Stomach (tissue), 19 donors: ENCODE measurements around the gene EFHC2. TPM values are rescaled to one million over a fixed set of nuclear protein-coding genes. Genes with fewer than 3 reads are reported as not detected.

Experiments used
- DNase-seq, 2 donors: peaks; one replicate each; pipeline versions ENCODE4 v3.0.0 to v3.0.0-alpha.2; 2013 to 2019
- H3K27ac ChIP-seq, 5 donors: fragments of 200-600 bp in 4 of 5; sonication (generic) in 4 of 5; one replicate each; pipeline ENCODE4 v1.5.1; 2013 to 2019; ENCODE audit warnings: mild to moderate bottlenecking in 1 of 5, moderate library complexity in 1 of 5
- H3K27me3 ChIP-seq, 3 donors: fragments of 200-600 bp; sonication (generic); one replicate each; pipeline ENCODE4 v1.5.1; 2017 to 2019; ENCODE audit warnings: mixed run types in 1 of 3
- H3K36me3 ChIP-seq, 4 donors: fragments of 200-600 bp; sonication (generic); 1 replicate in 3 of 4; 2 replicates in 1 of 4; pipeline ENCODE4 v1.5.1; 2016 to 2019
- H3K4me1 ChIP-seq, 4 donors: fragments of 200-600 bp; sonication (generic); one replicate each; pipeline ENCODE4 v1.5.1; 2016 to 2019
- H3K4me3 ChIP-seq, 4 donors: fragments of 200-600 bp; sonication (generic) in 3 of 4; one replicate each; pipeline ENCODE4 v1.5.1; 2016 to 2019; ENCODE audit warnings: mild to moderate bottlenecking in 1 of 4
- H3K9me3 ChIP-seq, 4 donors: fragments of 200-600 bp; sonication (generic); one replicate each; pipeline ENCODE4 v1.5.1; 2016 to 2019
- CTCF ChIP-seq, 7 experiments: fragments of 450-650 bp in 4 of 7; fragments of 200-600 bp in 3 of 7; sonication (generic) in 3 of 7; IDR thresholded peaks; one replicate each; pipeline ENCODE4 v1.5.1; 2016 to 2019; ENCODE audit warnings: antibody characterized with exemption in 7 of 7, control low read depth in 2 of 7, mild to moderate bottlenecking in 1 of 7
- EP300 ChIP-seq: sonication (generic); formaldehyde crosslinking; IDR thresholded peaks from one replicate; pipeline ENCODE4 v1.6.1; 2017; ENCODE audit warnings: antibody characterized with exemption
- POLR2A ChIP-seq, 4 donors: fragments of 450-650 bp; IDR thresholded peaks; one replicate each; pipeline ENCODE4 v1.6.1; 2016; ENCODE audit warnings: antibody characterized with exemption in 4 of 4, control low read depth in 2 of 4, mild to moderate bottlenecking in 1 of 4, moderate library complexity in 1 of 4
- POLR2AphosphoS5 ChIP-seq, 3 donors: sonication (generic); formaldehyde crosslinking; IDR thresholded peaks; one replicate each; pipeline ENCODE4 v1.6.1; 2016; ENCODE audit warnings: antibody characterized with exemption in 3 of 3
- WGBS, 5 donors: extraction: QIAGEN DNeasy Blood & Tissue Kit in 3 of 5; methylation state at CpG; one replicate each; pipeline versions ENCODE4 v1.1.5 to v1.1.7; 2013 to 2018; 5-methylcytosine and 5-hydroxymethylcytosine counted together
- intact Hi-C: fragments of 100-400 bp; cut with DNase I; formaldehyde crosslinking; loops from one replicate; pipeline ENCODE4 v1.15.1; 2023; ENCODE audit warnings: low total_unique reads
- long read RNA-seq, 10 donors: transcript quantifications; one replicate each; lab custom pipeline, GENCODE V29; 2026
- polyA plus RNA-seq, 3 donors: library from polyadenylated mRNA; stranded (reverse); fragments of 200-250 nt; gene quantifications; one replicate each; pipeline ENCODE4 v1.2.3, GENCODE V29; 2013
- total RNA-seq, 5 donors: library from RNA; depleted of rRNA; stranded (reverse); fragments of >200 nt; gene quantifications; one replicate each; pipeline versions ENCODE4 v1.1.0 to v1.2.3, GENCODE V29; 2014 to 2016
- donor health status: healthy with polysubstance abuse.
- donor health status: Bipolar disorder and iron deficiency.
- donor health status: healthy.

Gene EFHC2
- total RNA-seq = 1 to 10 TPM in 3 of 5 donors, under 1 TPM in 1, not detected in 1; 0.87 to 10.0 (median 5.3) TPM
- 1 to 10 TPM in 2 of 3 donors, under 1 TPM in 1; 0.37 to 1.5 (median 1.5) TPM for polyA plus RNA-seq
- long read RNA-seq, donor 1 = 0 reads
- long read RNA-seq, donor 2 = 0 reads
- long read RNA-seq, donor 3 = 0 reads
- long read RNA-seq, donor 4 = 0 reads
- long read RNA-seq, donor 5 = 0 reads
- long read RNA-seq, donor 6 = 0 reads
- long read RNA-seq, donor 7 = 0 reads
- long read RNA-seq, donor 8 = 0 reads
- long read RNA-seq, donor 9 = 0 reads
- long read RNA-seq, donor 10 = 0 reads

- H3K27me3 ChIP-seq = peaks cover 0 to 13% (median 0%) of the 10 kb centered on the region in 3 donors
- no peak for TF ChIP-seq POLR2AphosphoS5 (IDR thresholded peaks at IDR 0.05)
- TF ChIP-seq POLR2A (IDR thresholded peaks at IDR 0.05) = no peak
- TF ChIP-seq EP300 = no peak
- no peak for TF ChIP-seq CTCF (IDR thresholded peaks at IDR 0.05)
- H3K4me3 ChIP-seq = peak within 1 kb of the TSS; percentile 45 to 51 (median 51)
These were observed at the start of gene EFHC2 for GRCh38 chrX:44343412-44344141. Gene EFHC2, minus strand, starts transcription at chrX:44343672. Its CDS starts 84 bp downstream, at chrX:44343588.

GRCh38 chrX:44392767-44393166 is 49.3 kb upstream of the EFHC2 start:
- Histone ChIP-seq H3K9me3 (peaks cover 0 to 12% (median 2%) of the 10 kb centered on the region in 4 donors), H3K36me3 (no peaks in the 10 kb centered on the region), H3K4me1 (no peaks in the 10 kb centered on the region), H3K4me3 (no peak overlapping the region), H3K27ac (no peak overlapping the region), H3K27me3 (no peaks in the 10 kb centered on the region)
- TF ChIP-seq POLR2A (IDR thresholded peaks at IDR 0.05) = no peak
- TF ChIP-seq POLR2AphosphoS5 (IDR thresholded peaks at IDR 0.05) = no peak
- no peak for TF ChIP-seq EP300
- no peak for TF ChIP-seq CTCF (IDR thresholded peaks at IDR 0.05)
- 79 to 100% (median 92%) methylated on average over 1 of the region's 1 CpG for WGBS, 5 donors
- intact Hi-C loops = no loop called here
- DNase-seq = peak in 1 of 2 donors; percentile 1

More at GRCh38 chrX:44343412-44344141, at the start of gene EFHC2:
- Histone ChIP-seq H3K9me3 (no peaks in the 10 kb centered on the region), H3K27ac (peak within 1 kb of the TSS in 4 of 5 donors; percentile 10 to 64 (median 55)), H3K36me3 (no peaks in the 10 kb centered on the region), H3K4me1 (peaks cover 0 to 12% (median 5%) of the 10 kb centered on the region in 4 donors)
- intact Hi-C loops = no loop called here
- 1 to 6% (median 4%) methylated on average over 13 to 39 of the region's 39 CpGs for WGBS, 5 donors
- peak; percentile 34 to 82 for DNase-seq

GRCh38 chrX:44384688-44385338 is 41.3 kb upstream of the EFHC2 start:
- Histone ChIP-seq H3K36me3 (no peaks in the 10 kb centered on the region), H3K4me1 (no peaks in the 10 kb centered on the region), H3K9me3 (no peaks in the 10 kb centered on the region), H3K27me3 (no peaks in the 10 kb centered on the region), H3K27ac (no peak overlapping the region), H3K4me3 (no peak overlapping the region)
- 59 to 77% (median 71%) methylated on average over 4 of the region's 4 CpGs for WGBS, 5 donors
- no peak for DNase-seq
- intact Hi-C loops = no loop called here
- TF ChIP-seq POLR2AphosphoS5 (IDR thresholded peaks at IDR 0.05) (no peak), CTCF (IDR thresholded peaks at IDR 0.05) (no peak), EP300 (no peak), POLR2A (IDR thresholded peaks at IDR 0.05) (no peak)

- intact Hi-C loops = no loop called here
- no peaks in the 10 kb centered on the region for H3K9me3 ChIP-seq
- DNase-seq = no peak
- WGBS, 5 donors = 62 to 78% (median 65%) methylated on average over 1 of the region's 1 CpG
- no peak overlapping the region for H3K4me3 ChIP-seq
- H3K27ac ChIP-seq = no peak overlapping the region
- H3K36me3 ChIP-seq = no peaks in the 10 kb centered on the region
- H3K4me1 ChIP-seq = no peaks in the 10 kb centered on the region
- no peaks in the 10 kb centered on the region for H3K27me3 ChIP-seq
- TF ChIP-seq POLR2AphosphoS5 (IDR thresholded peaks at IDR 0.05) (no peak), EP300 (no peak), POLR2A (IDR thresholded peaks at IDR 0.05) (no peak), CTCF (IDR thresholded peaks at IDR 0.05) (no peak)
These were observed 39.4 kb upstream of the EFHC2 start for GRCh38 chrX:44382871-44383270.
